GM19025 (cell line): ENCODE data around the gene MNAT1.
"Not testable (repeated sequence)": the region's sequence is repeated elsewhere in the genome, so short reads cannot be mapped to it uniquely, and the experiment has no call there.

Experiments used
- ATAC-seq: cut with Tn5 transposase; IDR thresholded peaks from one replicate; pipeline ENCODE4 v1.9.1; 2021; ENCODE audit warnings: mild to moderate bottlenecking, low read depth, moderate library complexity; ENCODE audit not compliant: unreplicated experiment

Gene MNAT1

GRCh38 chr14:60736494-60736893, 1.9 kb downstream of the MNAT1 start:
- no peak for ATAC-seq

GRCh38 chr14:60738843-60739508, 4.4 kb downstream of the MNAT1 start:
- no peak for ATAC-seq

GRCh38 chr14:60744566-60744965, 10.0 kb downstream of the MNAT1 start:
- ATAC-seq: no peak

- ATAC-seq: peak; percentile 99
Measured at GRCh38 chr14:60753264-60754119, 18.9 kb downstream of the MNAT1 start.

- ATAC-seq: no peak
Measured at GRCh38 chr14:60756847-60757246, 22.3 kb downstream of the MNAT1 start.

- ATAC-seq: no peak
Measured at GRCh38 chr14:60757567-60758002, 23.0 kb downstream of the MNAT1 start.

- no peak for ATAC-seq
Measured at GRCh38 chr14:60758885-60759284, 24.3 kb downstream of the MNAT1 start.

- ATAC-seq: no peak
Measured at GRCh38 chr14:60760209-60760608, 25.6 kb downstream of the MNAT1 start.

- no peak for ATAC-seq
Measured at GRCh38 chr14:60760644-60761364, 26.2 kb downstream of the MNAT1 start.

- no peak for ATAC-seq
Measured at GRCh38 chr14:60768602-60769001, 34.0 kb downstream of the MNAT1 start.

GRCh38 chr14:60771117-60771516, 36.6 kb downstream of the MNAT1 start:
- ATAC-seq: no peak

GRCh38 chr14:60773558-60773957, 39.0 kb downstream of the MNAT1 start:
- no peak for ATAC-seq

- ATAC-seq: no peak
Measured at GRCh38 chr14:60775296-60775695, 40.7 kb downstream of the MNAT1 start.

- ATAC-seq: no peak
Measured at GRCh38 chr14:60777856-60778578, 43.5 kb downstream of the MNAT1 start.

- not testable (repeated sequence) for ATAC-seq
Measured at GRCh38 chr14:60779745-60780514, 45.4 kb downstream of the MNAT1 start.

GRCh38 chr14:60780558-60780957, 46.0 kb downstream of the MNAT1 start:
- ATAC-seq: not testable (repeated sequence)

- no peak for ATAC-seq
Measured at GRCh38 chr14:60786905-60787304, 52.3 kb downstream of the MNAT1 start.

- ATAC-seq: no peak
Measured at GRCh38 chr14:60789656-60790055, 55.1 kb downstream of the MNAT1 start.

- no peak for ATAC-seq
Measured at GRCh38 chr14:60790850-60791249, 56.3 kb downstream of the MNAT1 start.

GRCh38 chr14:60796434-60796833, 61.9 kb downstream of the MNAT1 start:
- no peak for ATAC-seq
